HG03520 (cell line): ENCODE data around the gene RETREG2.

Experiments used
- ATAC-seq: cut with Tn5 transposase; IDR thresholded peaks from one replicate; pipeline ENCODE4 v1.9.1; 2021; ENCODE audit warnings: mild to moderate bottlenecking, moderate library complexity; ENCODE audit not compliant: unreplicated experiment

Gene RETREG2

GRCh38 chr2:219213486-219214071 lies 35.5 kb downstream of the RETREG2 start:
- no peak for ATAC-seq

GRCh38 chr2:219214141-219214540 lies 36.1 kb downstream of the RETREG2 start:
- no peak for ATAC-seq

- no peak for ATAC-seq
These were observed 36.7 kb downstream of the RETREG2 start for GRCh38 chr2:219214786-219215185.

GRCh38 chr2:219215871-219216534 lies 37.9 kb downstream of the RETREG2 start:
- no peak for ATAC-seq

- no peak for ATAC-seq
These were observed 38.5 kb downstream of the RETREG2 start for GRCh38 chr2:219216535-219216915.

- peak; percentile 21 for ATAC-seq
These were observed 40.2 kb downstream of the RETREG2 start for GRCh38 chr2:219218217-219218731.

- peak; percentile 53 for ATAC-seq
These were observed 40.9 kb downstream of the RETREG2 start, which contains the start of gene ABCB6 for GRCh38 chr2:219218732-219219701. ABCB6 (minus strand) TSS chr2:219218958; CDS start chr2:219218673, 285 bp downstream.

- no peak for ATAC-seq
These were observed 41.9 kb downstream of the RETREG2 start for GRCh38 chr2:219219784-219220532.

GRCh38 chr2:219220652-219221402 lies 42.8 kb downstream of the RETREG2 start:
- no peak for ATAC-seq

- ATAC-seq, result no peak
These were observed 44.0 kb downstream of the RETREG2 start for GRCh38 chr2:219221957-219222518.

GRCh38 chr2:219223831-219224610 lies 45.9 kb downstream of the RETREG2 start:
- ATAC-seq, result no peak

GRCh38 chr2:219225350-219225749 lies 47.3 kb downstream of the RETREG2 start:
- no peak for ATAC-seq

- ATAC-seq, result no peak
These were observed 50.2 kb downstream of the RETREG2 start for GRCh38 chr2:219228041-219228910.

GRCh38 chr2:219228911-219229304 lies 50.8 kb downstream of the RETREG2 start:
- no peak for ATAC-seq

GRCh38 chr2:219229305-219230058 lies 51.4 kb downstream of the RETREG2 start, which contains the start of the genes ANKZF1 and ATG9A:
ANKZF1 (plus strand) TSS chr2:219229806; CDS start chr2:219230258, 452 bp downstream.
ATG9A (minus strand) TSS chr2:219229636; CDS start chr2:219228024, 1,612 bp downstream.
- peak; percentile 89 for ATAC-seq

GRCh38 chr2:219230059-219230540 lies 52.0 kb downstream of the RETREG2 start:
- no peak for ATAC-seq

- no peak for ATAC-seq
These were observed 56.3 kb downstream of the RETREG2 start for GRCh38 chr2:219234331-219234730.
